GM21825 (cell line): ENCODE measurements around the gene BNC2.

Source experiments
- ATAC-seq: cut with Tn5 transposase; IDR thresholded peaks from one replicate; pipeline ENCODE4 v1.9.1; 2021; ENCODE audit warnings: mild to moderate bottlenecking, moderate library complexity; ENCODE audit not compliant: unreplicated experiment

BNC2 gene

DNA sequence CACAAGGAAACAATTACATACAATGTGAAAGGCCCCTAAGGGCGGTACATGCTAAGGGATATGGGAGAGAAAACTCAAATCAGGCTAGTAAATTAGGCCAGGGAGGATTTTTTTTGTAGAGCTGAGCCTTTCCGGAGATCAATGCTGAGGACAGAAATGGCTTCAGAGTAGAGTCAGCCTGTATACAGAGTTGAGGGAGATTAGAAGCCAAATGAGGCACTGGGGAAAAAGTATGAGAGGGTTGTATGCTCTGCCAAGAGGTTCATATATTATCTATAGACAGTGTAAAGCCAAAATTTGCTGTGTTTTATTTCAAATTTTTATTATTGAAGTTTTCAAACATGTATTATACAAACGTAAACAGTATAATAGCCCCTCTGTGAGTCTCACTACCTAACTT is 103.1 kb downstream of the BNC2 start:
- no peak for ATAC-seq

DNA sequence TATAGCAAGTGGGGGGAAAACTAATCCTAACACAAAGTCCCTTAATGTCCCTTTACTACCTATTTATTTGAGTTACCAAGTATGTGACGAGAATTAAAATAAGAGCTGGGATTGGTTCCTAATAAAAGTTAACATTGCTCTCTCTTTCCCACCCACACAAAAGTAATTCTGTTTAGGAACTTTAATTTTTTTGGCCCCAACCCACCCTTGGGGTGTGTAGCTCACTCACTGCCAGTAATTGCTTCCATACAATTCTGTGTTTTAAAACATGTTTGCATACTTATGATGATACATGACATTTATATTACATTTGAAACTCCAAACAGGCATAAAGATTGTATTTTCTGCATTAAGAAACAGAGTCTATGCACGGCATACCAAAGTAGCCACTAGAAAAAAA is 106.5 kb downstream of the BNC2 start:
- ATAC-seq, result no peak

DNA sequence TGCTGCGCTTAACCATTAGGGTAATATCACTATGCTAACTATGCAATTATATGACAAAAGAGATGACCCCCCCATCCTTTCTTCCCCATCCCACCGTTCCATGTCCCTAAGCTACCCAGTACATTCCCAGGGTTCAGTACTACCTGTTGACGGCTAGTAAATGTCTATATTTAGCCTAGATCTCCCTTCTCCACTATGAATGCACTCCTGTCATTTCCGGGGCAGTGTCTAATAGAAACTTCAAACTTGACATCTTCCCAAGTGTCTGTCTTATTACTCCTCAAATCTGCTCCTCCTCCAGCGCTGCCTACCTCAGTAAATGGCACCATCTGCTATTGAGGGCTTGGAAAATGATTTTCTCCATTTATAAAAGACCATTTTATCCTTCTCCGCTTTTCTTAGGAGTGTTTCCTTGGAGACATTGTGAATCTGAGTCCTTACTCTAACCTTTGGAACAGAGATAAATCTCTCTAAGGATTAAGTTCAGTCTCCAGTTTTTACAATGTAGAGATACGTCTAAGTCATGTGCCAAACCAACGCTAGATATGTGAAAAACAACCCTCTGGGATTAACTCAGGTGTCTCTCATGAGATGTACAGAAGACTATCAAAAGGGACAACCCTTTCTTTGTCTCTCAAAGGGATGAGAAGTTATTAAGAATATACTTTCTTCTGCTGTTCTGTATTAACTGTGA is 114.9 kb downstream of the BNC2 start:
- no peak for ATAC-seq

DNA sequence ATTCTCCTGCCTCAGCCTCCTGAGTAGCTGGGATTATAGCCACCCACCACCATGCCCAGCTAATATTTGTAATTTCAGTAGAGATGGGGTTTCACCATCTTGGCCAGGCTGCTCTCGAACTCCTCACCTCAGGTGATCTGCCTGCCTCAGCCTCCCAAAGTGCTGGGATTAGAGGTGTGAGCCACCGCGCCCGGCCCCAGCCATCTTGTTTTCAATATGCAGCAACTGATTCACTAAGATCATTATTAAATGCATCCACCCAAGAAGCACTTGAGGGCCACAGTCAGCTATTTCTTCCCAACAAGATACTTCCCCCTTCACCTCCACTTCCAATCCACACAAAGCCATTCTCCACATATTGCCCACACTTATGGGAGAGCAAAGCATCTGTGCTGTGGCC is 115.8 kb downstream of the BNC2 start:
- no peak for ATAC-seq

DNA sequence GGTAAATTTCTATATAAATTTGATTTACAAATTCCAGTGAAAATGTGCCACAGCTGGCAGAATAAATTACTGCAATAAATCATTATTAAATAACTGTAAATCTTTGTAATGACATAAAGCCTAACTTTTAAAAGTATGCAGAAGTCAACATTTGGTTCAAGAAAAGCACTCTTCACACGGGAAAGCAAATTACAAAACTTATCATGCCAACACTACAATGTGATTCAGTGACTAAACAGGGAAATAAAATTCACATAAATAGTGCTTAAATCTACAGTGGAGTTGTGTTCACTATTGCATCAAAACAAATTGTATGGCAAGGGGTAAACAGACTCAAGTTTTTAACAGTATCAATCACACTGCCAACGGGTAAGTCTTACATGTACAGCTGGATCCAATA is 117.2 kb downstream of the BNC2 start:
- ATAC-seq, result no peak

DNA sequence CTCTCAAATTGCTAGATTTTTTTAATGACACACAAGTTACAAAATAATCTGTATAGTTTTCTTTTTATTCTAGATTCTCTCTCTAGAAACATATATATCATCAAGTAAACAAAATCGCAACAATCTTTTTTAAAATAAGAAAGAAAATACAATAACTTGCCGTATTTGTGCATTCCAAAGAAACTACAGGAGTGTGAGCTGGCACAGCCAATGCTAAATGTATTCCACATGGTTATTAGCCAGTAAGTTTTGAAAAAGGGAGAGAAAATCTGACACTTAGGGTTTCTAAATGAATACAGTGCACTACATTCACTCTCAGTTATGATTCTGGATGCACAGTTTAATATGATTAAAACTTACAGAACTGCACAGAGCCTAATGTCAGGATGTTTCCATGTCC is 117.9 kb downstream of the BNC2 start:
- no peak for ATAC-seq

DNA sequence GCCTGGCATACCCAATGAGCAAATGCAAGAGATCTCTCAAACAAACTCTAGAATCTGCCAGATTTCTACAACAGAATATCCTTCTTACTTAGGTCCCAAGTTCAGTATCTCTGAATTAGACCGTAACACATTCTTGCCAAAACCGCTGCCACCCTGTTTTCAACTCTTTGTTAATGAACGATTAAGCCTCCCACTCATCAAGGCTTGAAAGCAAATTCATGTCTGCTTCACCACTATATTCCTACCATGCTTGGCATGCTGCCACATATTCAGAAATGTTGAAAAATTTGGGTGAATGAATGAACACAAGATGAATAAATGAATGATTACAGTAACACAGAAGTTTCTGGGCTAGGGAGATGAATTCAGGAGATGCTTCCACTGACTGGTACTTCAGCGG is 119.9 kb downstream of the BNC2 start:
- ATAC-seq, result no peak

DNA sequence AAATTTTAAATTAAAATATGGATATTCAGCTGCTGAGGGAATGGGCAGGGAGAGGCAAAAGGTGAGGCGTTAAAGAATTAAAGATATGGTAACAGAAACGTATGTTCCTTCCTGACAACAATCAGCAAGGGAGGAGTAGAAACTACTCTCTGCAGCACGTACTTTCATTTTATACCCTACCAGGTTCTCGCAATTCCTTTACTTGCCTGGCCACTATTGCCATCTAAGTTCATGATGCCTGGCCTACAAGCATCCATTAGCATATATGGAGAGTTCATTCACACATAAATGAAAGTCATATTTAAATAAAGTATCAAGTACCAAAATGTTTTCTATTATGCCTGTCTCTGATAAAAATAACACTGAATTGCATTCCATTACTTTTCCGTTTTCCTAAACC is 125.1 kb downstream of the BNC2 start:
- no peak for ATAC-seq

DNA sequence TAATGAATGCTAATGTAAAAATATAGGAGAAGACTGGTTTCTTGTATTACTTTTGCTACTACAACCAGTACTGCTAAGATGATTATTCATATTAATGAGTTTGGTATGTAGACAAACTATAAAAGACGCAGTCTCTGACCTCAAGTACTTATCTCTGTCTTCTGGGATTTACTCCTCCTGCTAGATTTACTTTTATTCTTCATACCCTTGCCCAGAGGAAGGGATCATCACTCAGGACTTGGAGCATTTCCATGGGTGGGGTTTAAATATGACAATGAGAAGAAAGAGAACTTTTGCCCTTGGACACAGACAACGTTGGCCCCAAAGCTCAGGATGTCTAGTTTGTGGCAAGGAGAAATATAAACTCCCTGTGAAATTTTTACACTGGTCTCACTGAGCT is 126.1 kb downstream of the BNC2 start:
- ATAC-seq, result no peak

DNA sequence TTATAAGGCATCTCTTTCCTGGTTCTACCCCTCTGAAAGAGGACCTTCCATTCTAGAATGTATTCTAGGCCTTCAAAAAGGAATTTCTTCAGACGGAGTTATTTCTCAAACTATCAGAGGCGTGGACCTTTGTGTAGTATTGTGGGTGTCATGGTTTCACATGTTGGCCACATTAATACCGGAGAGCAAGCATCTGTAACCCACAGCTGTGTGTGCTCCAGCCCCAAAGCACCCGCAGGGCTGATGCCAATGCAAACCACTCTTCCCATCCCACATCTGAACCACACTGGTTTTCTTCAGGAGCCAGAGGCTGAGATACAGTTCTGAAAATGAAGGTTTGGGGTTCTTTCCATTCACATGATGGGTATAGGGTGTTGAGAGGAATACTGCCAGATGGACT is 127.1 kb downstream of the BNC2 start:
- ATAC-seq, result no peak

DNA sequence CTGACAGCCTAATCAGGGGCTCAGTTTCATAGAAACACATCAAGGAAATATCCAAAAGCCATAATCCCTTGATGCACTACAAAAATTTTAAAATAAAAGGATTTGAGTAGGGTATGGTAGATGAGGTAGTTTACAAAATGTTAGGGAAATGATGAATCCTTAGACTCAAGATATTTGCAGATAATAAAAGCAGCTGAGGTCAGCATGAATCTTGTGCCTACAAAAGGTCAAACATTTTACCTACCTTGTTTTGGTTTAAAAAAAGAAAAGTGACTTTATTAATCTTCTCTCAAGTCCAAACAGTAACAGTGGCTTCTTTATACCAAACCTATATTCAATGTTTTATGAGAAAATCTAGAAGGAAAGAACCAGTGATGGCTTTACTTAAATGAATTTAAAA is 135.5 kb downstream of the BNC2 start:
- no peak for ATAC-seq

DNA sequence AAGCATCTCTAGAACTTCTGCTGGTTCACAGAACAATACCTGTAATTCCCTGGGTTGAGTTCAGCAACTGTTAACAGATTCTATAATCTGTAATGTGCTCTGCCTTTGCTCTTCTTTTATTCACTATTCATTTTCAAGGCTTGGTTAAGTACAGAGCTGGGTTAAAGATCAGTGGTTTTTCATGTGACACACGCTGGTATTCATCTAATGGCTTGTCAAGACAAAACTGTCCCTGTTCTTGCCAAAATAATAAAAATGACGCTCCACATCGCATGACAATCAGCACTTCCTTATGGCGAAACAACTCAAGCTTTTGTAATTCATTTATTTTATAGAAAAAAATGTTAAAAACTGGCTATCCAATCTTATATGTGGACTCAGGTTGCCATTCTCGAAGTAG is 137.9 kb downstream of the BNC2 start:
- no peak for ATAC-seq

DNA sequence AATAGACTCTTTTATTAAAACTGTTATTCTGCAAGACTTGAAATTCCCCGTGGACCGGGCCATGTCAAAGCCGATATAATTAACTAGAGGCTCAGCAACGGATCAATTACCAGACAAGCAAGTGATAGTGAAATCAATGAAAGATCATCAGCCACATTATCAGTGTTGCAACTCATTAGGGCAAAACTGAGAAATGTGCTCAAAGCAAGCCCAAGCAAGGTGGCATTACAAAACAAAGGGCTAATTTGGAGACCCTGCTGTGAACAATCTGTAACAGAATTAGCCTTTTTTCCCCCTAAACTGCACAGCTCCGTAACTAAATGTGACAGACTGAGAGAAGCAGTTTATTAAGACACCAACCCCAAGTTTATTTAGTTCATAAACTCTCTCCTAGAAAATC is 140.3 kb downstream of the BNC2 start:
- no peak for ATAC-seq

DNA sequence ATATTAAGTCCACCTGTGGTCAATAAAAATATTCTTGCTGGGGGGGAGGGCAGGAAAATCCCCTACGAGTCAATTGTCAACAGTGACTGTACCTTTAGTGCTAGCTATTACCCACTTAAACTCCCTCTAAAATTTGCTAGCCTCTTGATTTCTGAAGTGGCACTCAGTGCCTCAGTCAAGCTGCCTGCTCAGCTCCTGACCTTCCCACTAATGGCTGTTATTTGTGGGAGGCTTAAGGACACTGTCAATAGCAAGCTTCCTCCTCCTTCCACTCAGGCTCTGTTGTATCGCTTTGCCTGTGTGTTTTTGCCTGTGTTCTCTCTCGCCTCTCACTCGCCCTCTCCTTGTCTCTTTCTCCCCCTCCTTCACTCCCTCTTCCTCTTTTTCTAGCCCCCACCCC is 140.8 kb downstream of the BNC2 start:
- ATAC-seq, result no peak

DNA sequence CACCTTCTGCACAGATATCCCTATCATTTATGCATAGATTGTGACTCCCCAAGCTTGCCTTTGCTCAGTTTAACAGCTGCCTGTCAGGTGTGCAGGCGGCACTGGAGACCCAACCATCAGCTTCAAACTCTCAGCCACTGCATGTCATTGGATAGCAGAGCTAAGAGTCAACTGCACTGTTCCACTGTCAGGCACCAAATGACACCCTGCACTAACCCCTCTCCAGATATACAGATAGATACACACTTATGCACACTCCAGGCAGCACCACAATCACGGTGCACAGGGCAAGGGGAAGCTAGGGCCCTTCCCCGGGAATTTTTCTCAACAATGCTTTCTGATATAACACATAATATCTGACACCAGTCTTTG is 142.3 kb downstream of the BNC2 start:
- ATAC-seq, result no peak

DNA sequence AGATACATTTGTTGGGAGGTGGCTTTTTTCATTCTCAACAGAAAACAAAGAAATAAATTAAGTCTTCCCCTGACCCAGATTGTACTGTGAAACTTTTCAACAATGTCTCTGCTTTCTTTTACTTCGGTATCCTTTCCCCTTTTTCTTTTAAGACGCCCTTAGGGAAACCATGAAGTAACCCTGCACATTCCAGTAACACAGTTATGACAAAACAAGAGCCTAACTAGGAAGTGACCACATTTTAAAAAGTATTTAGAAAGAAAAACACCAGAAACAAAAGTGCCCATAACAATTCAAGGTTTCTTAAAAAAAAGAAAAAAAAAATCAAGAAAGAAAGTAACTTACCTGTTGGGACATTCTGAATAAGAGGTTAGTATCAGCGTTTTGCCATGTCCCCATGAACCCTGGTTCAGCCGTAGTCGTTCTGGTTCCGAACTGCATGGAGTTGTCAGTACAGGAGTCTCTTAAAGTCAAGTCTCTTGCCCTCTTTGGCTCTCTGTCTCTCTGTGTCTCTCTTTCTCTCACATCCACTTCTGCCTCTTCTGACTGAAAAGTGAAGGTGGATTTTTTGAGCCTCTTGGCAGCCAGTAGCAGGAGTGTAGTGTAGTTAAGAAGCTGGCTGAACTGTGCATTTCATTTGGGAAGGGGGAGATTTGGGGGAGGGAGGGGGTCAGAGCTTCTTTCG is 142.9 kb downstream of the BNC2 start:
- ATAC-seq, result no peak

DNA sequence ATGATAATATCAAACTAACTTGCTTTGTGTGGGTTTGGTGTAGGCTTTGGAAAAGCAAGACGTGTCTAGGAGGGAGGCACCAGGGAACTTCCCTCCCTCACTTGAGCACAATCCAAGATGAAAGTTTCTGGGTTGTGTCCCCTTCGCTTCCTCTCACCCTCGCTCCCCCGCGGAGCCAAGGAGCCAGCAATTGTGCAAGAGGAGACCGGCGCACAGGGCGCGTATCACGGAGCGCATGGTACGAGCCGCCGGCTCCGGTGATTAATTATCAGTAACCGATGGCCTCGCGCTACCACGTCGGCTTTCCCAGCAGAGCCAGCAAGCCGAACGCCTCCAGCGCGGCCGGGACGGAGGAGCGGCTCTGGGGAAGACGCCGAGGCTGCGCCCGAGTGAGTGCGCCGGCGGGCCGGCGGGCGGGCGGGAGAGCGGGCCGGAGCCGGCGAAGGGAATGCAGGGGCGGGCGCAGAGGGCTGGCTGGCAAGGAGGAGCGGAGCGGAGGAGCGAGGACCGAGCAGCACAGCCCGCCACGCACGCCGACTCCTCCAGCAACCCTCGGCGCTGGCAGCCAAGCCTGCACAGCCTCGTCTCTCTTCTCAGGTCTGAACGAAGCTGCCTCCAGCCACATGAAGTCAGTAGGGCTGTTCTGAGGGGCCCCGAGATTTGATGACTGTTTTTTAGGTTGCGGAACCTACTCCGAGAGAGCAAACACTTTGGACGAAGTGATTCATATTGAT is 143.6 kb downstream of the BNC2 start:
- no peak for ATAC-seq

DNA sequence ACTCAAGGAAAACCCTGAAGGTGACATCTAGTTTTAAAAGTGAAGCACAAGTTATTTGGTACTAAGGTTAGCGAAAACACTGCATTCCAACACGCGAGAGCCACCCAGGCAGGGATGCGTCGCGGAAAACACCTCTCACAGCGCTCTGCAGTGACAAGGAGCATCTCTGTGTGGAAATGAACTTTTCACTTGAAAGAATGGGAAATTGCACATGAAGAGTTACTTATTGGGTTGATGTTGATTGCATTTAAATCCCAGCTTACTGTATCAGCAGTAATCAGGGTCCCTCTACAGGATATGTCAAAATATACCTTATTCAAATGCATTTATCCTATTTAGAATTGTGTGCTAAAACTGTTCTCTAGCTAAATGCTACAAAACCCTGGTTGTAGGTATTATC is 144.4 kb downstream of the BNC2 start:
- ATAC-seq, result no peak

DNA sequence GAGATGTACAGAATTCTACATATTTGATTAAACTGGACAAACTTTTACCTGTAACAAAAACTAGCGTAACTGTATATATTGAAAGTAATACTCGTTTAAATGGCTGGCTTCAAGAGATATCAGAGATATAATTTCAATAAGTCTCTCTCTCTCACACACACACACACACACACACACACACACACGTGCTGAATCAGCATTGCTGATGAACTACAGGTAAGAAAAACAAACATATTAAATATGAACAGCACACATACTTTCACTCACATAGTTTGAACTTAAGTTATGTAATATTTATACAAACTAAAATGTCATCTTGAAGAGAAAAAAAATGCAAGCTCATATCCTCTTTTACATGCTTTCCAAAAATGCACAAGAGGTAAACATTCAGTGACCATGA is 145.4 kb downstream of the BNC2 start:
- no peak for ATAC-seq

DNA sequence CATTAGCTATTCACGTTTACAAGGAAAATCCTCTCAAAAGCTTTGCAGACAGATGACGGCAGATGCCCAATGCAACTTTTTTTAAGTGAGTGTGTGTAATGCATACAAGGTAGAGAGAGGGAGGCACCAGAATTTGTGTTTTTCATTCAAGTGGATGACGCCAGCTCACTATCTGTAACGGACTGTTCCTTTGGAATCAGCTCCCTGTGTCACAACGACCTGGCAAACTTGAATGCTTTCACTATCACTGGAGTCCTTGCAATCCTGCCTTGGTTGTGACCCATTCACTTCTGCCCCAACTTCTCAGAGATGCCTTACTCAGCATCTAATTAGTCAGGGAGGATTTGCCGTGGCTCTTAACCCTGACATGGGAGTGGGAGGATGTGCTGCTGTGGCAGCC is 148.5 kb downstream of the BNC2 start:
- ATAC-seq, result no peak

DNA sequence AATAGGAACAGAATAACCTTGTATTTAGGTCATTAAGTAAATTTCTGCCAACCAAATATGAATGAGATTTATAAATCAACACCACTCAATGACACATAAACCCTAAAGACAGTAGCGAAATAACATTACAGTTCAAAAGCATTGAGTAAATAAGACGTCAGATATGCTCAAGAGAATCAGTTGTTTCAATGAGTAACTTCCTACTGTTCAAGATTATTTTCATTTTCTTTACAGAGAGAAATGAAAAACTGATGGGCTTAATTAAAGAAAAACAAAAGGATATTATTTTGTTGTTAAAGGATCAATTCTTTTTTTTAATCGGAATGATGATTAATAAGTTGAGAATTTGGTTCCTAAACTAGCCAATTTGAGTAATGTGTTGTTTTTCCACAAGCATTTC is 150.1 kb downstream of the BNC2 start:
- ATAC-seq, result no peak

DNA sequence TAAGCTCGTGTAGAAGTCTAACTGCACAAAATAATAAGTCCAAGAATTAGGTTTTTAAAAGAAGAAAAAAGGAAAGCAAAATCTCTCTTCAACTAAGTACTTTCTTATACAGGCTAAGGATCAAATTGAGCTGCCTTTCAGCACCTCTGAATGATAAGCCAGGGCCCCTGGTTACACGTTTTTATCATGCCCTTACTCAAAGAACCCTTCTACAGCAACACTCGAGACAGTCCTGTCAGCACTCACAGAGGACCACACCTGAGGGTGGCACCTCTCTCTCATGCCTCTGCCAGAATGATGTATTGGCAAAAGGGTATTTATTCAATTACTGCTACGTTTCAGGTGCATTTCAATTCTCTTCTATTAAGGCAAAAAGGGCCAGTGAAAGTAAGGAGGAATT is 150.5 kb downstream of the BNC2 start:
- ATAC-seq, result no peak
